Measurements from ENCODE around the gene SSRP1. TPM values are rescaled to one million over a fixed set of nuclear protein-coding genes. Genes with fewer than 3 reads are reported as not detected.
"Not testable (repeated sequence)": the region's sequence is repeated elsewhere in the genome, so short reads cannot be mapped to it uniquely, and the experiment has no call there.

SSRP1 gene
- total RNA-seq, 4 donors from 2014 or later: 70.0 to 86.5 (median 78.1) TPM

GRCh38 chr11:57288771-57289579, 46.7 kb downstream of the SSRP1 start:
- TF ChIP-seq CTCF (IDR thresholded peaks at IDR 0.05) (no peak), POLR2A (IDR thresholded peaks at IDR 0.05) (no peak)
- Histone ChIP-seq H3K9me3 (no peaks in the 10 kb centered on the region), H3K36me3 (no peaks in the 10 kb centered on the region), H3K27ac (peak overlapping the region in 1 of 3 donors; percentile 20), H3K4me3 (replicated peaks in 1 of 3) (no peak overlapping the region), H3K27me3 (no peaks in the 10 kb centered on the region), H3K4me1 (peaks cover 0 to 13% of the 10 kb centered on the region in 2 donors)
- intact Hi-C loops (cut with DNase I): no loop called here
- DNase-seq: no peak
- WGBS, 2 donors: 26 to 32% methylated on average over 9 to 11 of the region's 11 CpGs

GRCh38 chr11:57287884-57288283, 47.8 kb downstream of the SSRP1 start:
- no peaks in the 10 kb centered on the region for H3K9me3 ChIP-seq
- no peak for TF ChIP-seq CTCF (IDR thresholded peaks at IDR 0.05)
- no peak for TF ChIP-seq POLR2A (IDR thresholded peaks at IDR 0.05)
- peaks cover 0 to 7% of the 10 kb centered on the region in 2 donors for H3K4me1 ChIP-seq
- no peak for DNase-seq
- H3K4me3 ChIP-seq (replicated peaks in 1 of 3): no peak overlapping the region
- intact Hi-C loops (cut with DNase I): no loop called here
- H3K27me3 ChIP-seq: no peaks in the 10 kb centered on the region
- no peak overlapping the region for H3K27ac ChIP-seq
- no peaks in the 10 kb centered on the region for H3K36me3 ChIP-seq
- 84 to 88% methylated on average over 3 of the region's 3 CpGs for WGBS, 2 donors

GRCh38 chr11:57283231-57283990, 52.3 kb downstream of the SSRP1 start:
- no peaks in the 10 kb centered on the region for H3K4me1 ChIP-seq
- 80 to 98% methylated on average over 2 of the region's 2 CpGs for WGBS, 2 donors
- H3K4me3 ChIP-seq (replicated peaks in 1 of 3): no peak overlapping the region
- TF ChIP-seq POLR2A (IDR thresholded peaks at IDR 0.05) (no peak), CTCF (IDR thresholded peaks at IDR 0.05) (no peak)
- no peak for DNase-seq
- no peak overlapping the region for H3K27ac ChIP-seq
- H3K9me3 ChIP-seq: no peaks in the 10 kb centered on the region
- H3K27me3 ChIP-seq: no peaks in the 10 kb centered on the region
- H3K36me3 ChIP-seq: no peaks in the 10 kb centered on the region
- intact Hi-C loops (cut with DNase I): no loop called here

GRCh38 chr11:57281546-57281945, 54.1 kb downstream of the SSRP1 start:
- H3K9me3 ChIP-seq; H3K4me1 ChIP-seq; intact Hi-C loops (cut with DNase I); H3K27ac ChIP-seq; H3K36me3 ChIP-seq; H3K27me3 ChIP-seq; H3K4me3 ChIP-seq (replicated peaks in 1 of 3); DNase-seq: not testable (repeated sequence)
- WGBS, 2 donors: 84 to 95% methylated on average over 6 of the region's 6 CpGs

- no peak overlapping the region for H3K4me3 ChIP-seq (replicated peaks in 1 of 3)
- DNase-seq: no peak
- H3K27ac ChIP-seq: no peak overlapping the region
- H3K9me3 ChIP-seq: no peaks in the 10 kb centered on the region
- TF ChIP-seq CTCF (IDR thresholded peaks at IDR 0.05): no peak
- no peak for TF ChIP-seq POLR2A (IDR thresholded peaks at IDR 0.05)
- H3K4me1 ChIP-seq: peaks cover 0 to 5% of the 10 kb centered on the region in 2 donors
- H3K36me3 ChIP-seq: no peaks in the 10 kb centered on the region
- no peaks in the 10 kb centered on the region for H3K27me3 ChIP-seq
- intact Hi-C loops (cut with DNase I): no loop called here
- 89 to 93% methylated on average over 5 of the region's 5 CpGs for WGBS, 2 donors
Measured at GRCh38 chr11:57279116-57279515, 56.6 kb downstream of the SSRP1 start.

Data from thyroid gland (tissue), 4 donors.